Prostate gland (tissue), 2 donors: ENCODE measurements around the gene CTNNBIP1. TPM values are rescaled to one million over a fixed set of nuclear protein-coding genes. Genes with fewer than 3 reads are reported as not detected.

Source experiments
- DNase-seq: peaks from one replicate; pipeline ENCODE4 v3.0.0-alpha.2; 2019; ENCODE audit warnings: low spot score
- H3K27ac ChIP-seq, 2 donors: fragments of 200-600 bp; sonication (generic); 2 replicates each; pipeline ENCODE4 v1.5.1; 2017 to 2019
- H3K27me3 ChIP-seq: fragments of 200-600 bp; sonication (generic); replicated peaks from 2 replicates; pipeline ENCODE4 v1.5.1; 2019; ENCODE audit not compliant: insufficient read depth
- H3K36me3 ChIP-seq, 2 donors: fragments of 200-600 bp; sonication (generic); 1 replicate in 1 of 2; 2 replicates in 1 of 2; pipeline versions ENCODE4 v1.5.1 to v1.8.1; 2017 to 2019
- H3K4me1 ChIP-seq: fragments of 200-600 bp; sonication (generic); replicated peaks from 2 replicates; pipeline ENCODE4 v1.5.1; 2019
- H3K4me3 ChIP-seq, 2 donors: fragments of 200-600 bp; sonication (generic); 2 replicates each; pipeline ENCODE4 v1.5.1; 2017 to 2019
- H3K9me3 ChIP-seq: fragments of 200-600 bp; sonication (generic); 2 replicates; pipeline ENCODE4 v1.5.1; 2017
- CTCF ChIP-seq, 4 experiments: fragments of 200-600 bp in 2 of 4; fragments of 450-650 bp in 2 of 4; sonication (generic) in 2 of 4; IDR thresholded peaks; 1 replicate in 3 of 4; 2 replicates in 1 of 4; pipeline ENCODE4 v1.5.1; 2016 to 2019; ENCODE audit warnings: antibody characterized with exemption in 4 of 4, mild to moderate bottlenecking in 2 of 4, moderate library complexity in 2 of 4
- POLR2A ChIP-seq: fragments of 450-650 bp; IDR thresholded peaks from one replicate; pipeline ENCODE4 v1.6.1; 2016; ENCODE audit warnings: antibody characterized with exemption, mild to moderate bottlenecking
- POLR2AphosphoS5 ChIP-seq: sonication (generic); formaldehyde crosslinking; IDR thresholded peaks from one replicate; pipeline ENCODE4 v1.6.1; 2017; ENCODE audit warnings: antibody characterized with exemption
- WGBS: methylation state at CpG from one replicate; pipeline ENCODE4 v1.1.5; 2018; 5-methylcytosine and 5-hydroxymethylcytosine counted together
- intact Hi-C: fragments of 100-400 bp; cut with DNase I; formaldehyde crosslinking; loops from one replicate; pipeline ENCODE4 v1.14.2; 2022
- total RNA-seq, 2 donors: library from RNA; depleted of rRNA; stranded (reverse); fragments of >200 nt; gene quantifications; one replicate each; pipeline ENCODE4 v1.1.0, GENCODE V29; 2016

CTNNBIP1 gene
- total RNA-seq, 2 donors from 2014 or later = 56.9 to 101 TPM

DNA sequence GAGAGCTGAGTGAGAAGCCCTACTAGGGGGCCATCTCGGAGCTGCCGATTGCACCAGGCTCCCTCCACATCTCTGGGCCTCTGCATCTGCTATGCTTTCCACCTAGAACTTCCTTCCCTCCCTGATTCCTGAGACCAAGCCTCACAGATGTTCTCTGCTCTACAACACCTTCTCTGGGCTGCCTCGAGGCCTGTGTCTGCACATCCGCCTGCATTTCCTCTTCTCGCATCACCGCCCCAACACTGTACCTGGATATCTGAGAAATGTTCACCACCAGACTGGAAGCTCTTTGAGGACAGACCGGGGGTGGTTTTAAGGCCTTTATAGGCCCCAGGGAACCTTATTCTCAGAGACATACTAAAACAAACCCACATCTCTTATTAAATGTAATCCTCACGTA, 20.7 kb downstream of the CTNNBIP1 start:
- Histone ChIP-seq H3K4me1 (peaks cover 18% of the 10 kb centered on the region), H3K4me3 (no peak overlapping the region), H3K27me3 (no peaks in the 10 kb centered on the region), H3K36me3 (no peaks in the 10 kb centered on the region), H3K27ac (peak overlapping the region; percentile 52 to 68), H3K9me3 (no peaks in the 10 kb centered on the region)
- WGBS = 80% methylated on average over 8 of the region's 8 CpGs
- TF ChIP-seq POLR2A = no peak
- no peak for TF ChIP-seq POLR2AphosphoS5
- no peak for TF ChIP-seq CTCF (IDR thresholded peaks at IDR 0.05)
- intact Hi-C loops = no loop called here
- DNase-seq = no peak

GRCh38 chr1:9888886-9889285, 21.2 kb downstream of the CTNNBIP1 start:
- WGBS = 77% methylated on average over 9 of the region's 9 CpGs
- intact Hi-C loops = no loop called here
- Histone ChIP-seq H3K27ac (no peak overlapping the region), H3K4me3 (no peak overlapping the region), H3K27me3 (no peaks in the 10 kb centered on the region), H3K4me1 (peaks cover 18% of the 10 kb centered on the region), H3K9me3 (no peaks in the 10 kb centered on the region), H3K36me3 (no peaks in the 10 kb centered on the region)
- TF ChIP-seq POLR2AphosphoS5 (no peak), POLR2A (no peak), CTCF (IDR thresholded peaks at IDR 0.05) (no peak)
- DNase-seq = no peak

GRCh38 chr1:9887070-9887469, 23.0 kb downstream of the CTNNBIP1 start:
- intact Hi-C loops = no loop called here
- Histone ChIP-seq H3K4me1 (peaks cover 11% of the 10 kb centered on the region), H3K27ac (no peak overlapping the region), H3K9me3 (no peaks in the 10 kb centered on the region), H3K27me3 (no peaks in the 10 kb centered on the region), H3K36me3 (no peaks in the 10 kb centered on the region), H3K4me3 (no peak overlapping the region)
- DNase-seq = no peak
- TF ChIP-seq CTCF (IDR thresholded peaks at IDR 0.05) (no peak), POLR2AphosphoS5 (no peak), POLR2A (no peak)
- WGBS = 95% methylated on average over 4 of the region's 4 CpGs

DNA sequence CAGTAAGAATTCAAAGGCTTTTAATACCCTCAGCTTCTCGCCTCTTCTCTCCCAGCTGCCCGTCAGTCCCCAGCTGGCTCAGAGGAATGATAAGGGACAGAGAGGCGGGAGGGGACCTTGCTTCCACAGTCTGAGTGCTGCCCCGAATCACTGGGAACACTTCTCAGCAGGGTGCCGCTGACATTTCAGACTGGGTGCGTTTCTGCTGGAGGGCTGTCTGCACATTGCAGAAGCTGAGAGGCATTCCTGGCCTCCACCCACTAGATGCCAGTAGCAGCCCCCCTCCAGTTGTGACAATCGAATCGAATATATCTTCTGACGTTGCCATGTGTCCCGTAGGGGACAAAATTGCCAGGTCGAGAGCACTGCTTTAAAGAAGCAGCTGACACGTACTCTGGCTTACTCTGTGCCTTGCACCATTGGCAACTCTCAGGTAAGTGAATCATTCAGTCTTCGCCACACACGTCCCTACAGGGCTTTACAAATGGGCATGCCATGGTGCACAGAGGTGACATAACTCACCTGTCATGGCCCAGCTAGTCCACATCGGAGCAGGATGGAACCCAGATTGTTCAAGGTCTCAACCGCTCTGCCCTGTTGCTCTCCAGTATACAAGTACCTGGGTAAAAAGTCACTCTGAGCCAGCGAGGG, 23.9 kb downstream of the CTNNBIP1 start:
- intact Hi-C loops = no loop called here
- H3K4me1 ChIP-seq = peaks cover 11% of the 10 kb centered on the region
- H3K9me3 ChIP-seq = no peaks in the 10 kb centered on the region
- H3K27me3 ChIP-seq = no peaks in the 10 kb centered on the region
- H3K27ac ChIP-seq = no peak overlapping the region
- no peak overlapping the region for H3K4me3 ChIP-seq
- no peak for TF ChIP-seq POLR2A
- no peak for TF ChIP-seq CTCF (IDR thresholded peaks at IDR 0.05)
- TF ChIP-seq POLR2AphosphoS5 = no peak
- no peaks in the 10 kb centered on the region for H3K36me3 ChIP-seq
- 78% methylated on average over 17 of the region's 17 CpGs for WGBS
- DNase-seq = no peak

GRCh38 chr1:9884805-9885204, 25.3 kb downstream of the CTNNBIP1 start:
- H3K36me3 ChIP-seq = no peaks in the 10 kb centered on the region
- H3K9me3 ChIP-seq = no peaks in the 10 kb centered on the region
- H3K4me3 ChIP-seq = no peak overlapping the region
- no peak for TF ChIP-seq POLR2A
- no peak for TF ChIP-seq CTCF (IDR thresholded peaks at IDR 0.05)
- TF ChIP-seq POLR2AphosphoS5 = no peak
- H3K4me1 ChIP-seq = peaks cover 1% of the 10 kb centered on the region
- intact Hi-C loops = no loop called here
- WGBS = 79% methylated on average over 8 of the region's 8 CpGs
- no peak overlapping the region for H3K27ac ChIP-seq
- no peaks in the 10 kb centered on the region for H3K27me3 ChIP-seq
- DNase-seq = no peak
